ENCODE results near the gene PIK3C2G.

DNA sequence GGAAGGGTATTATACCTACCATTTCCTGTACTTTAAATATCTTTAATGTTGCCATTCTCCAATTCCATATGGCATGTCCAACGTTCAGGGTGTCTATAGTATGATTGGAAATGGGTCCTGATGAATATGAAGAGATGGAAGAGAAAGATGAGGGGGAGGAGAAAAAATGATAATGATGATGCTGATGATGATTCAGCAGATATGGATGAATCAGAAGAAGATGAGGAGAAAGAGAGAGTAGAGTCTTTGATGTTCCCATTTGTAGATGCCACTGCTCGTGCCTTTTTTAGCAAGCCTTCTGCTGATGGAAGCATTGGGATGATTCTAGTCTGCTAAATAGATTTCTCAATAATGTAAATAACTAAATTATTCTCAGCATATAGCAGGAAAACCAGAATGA, 163.5 kb downstream of the PIK3C2G start:
- TF ChIP-seq, protein P1, sequence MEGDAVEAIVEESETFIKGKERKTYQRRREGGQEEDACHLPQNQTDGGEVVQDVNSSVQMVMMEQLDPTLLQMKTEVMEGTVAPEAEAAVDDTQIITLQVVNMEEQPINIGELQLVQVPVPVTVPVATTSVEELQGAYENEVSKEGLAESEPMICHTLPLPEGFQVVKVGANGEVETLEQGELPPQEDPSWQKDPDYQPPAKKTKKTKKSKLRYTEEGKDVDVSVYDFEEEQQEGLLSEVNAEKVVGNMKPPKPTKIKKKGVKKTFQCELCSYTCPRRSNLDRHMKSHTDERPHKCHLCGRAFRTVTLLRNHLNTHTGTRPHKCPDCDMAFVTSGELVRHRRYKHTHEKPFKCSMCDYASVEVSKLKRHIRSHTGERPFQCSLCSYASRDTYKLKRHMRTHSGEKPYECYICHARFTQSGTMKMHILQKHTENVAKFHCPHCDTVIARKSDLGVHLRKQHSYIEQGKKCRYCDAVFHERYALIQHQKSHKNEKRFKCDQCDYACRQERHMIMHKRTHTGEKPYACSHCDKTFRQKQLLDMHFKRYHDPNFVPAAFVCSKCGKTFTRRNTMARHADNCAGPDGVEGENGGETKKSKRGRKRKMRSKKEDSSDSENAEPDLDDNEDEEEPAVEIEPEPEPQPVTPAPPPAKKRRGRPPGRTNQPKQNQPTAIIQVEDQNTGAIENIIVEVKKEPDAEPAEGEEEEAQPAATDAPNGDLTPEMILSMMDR (IDR thresholded peaks at IDR 0.05 in 2 of 3, conservative IDR thresholded peaks at IDR 0.05 in 1 of 3; ENCODE audit: control insufficient read depth in 2 of 3, extremely low read depth in 1 of 3, insufficient read depth in 1 of 3, low read depth in 3 of 3, low read length in 3 of 3) = no peak
- no peak for TF ChIP-seq MXI1 (IDR thresholded peaks at IDR 0.05; ENCODE audit: low read depth, low read length)
- no peak for TF ChIP-seq TCF3 (IDR thresholded peaks at IDR 0.05; ENCODE audit: borderline replicate concordance, insufficient read depth, low read depth, low read length)
- TF ChIP-seq YY1 (IDR thresholded peaks at IDR 0.05; ENCODE audit: low read depth, low read length) = no peak
- TF ChIP-seq EZH2 (IDR thresholded peaks at IDR 0.05; ENCODE audit: borderline replicate concordance, control insufficient read depth, low read depth, low read length) = no peak
- no peak for TF ChIP-seq EP300 (IDR thresholded peaks at IDR 0.05; ENCODE audit: borderline replicate concordance in 1 of 2, control insufficient read depth in 1 of 2, low read depth in 2 of 2, low read length in 2 of 2)
- no peak for TF ChIP-seq POLR2A (IDR thresholded peaks at IDR 0.05; ENCODE audit: low read depth, low read length)
- TF ChIP-seq REST (IDR thresholded peaks at IDR 0.05; ENCODE audit: low read depth, low read length) = no peak
- TF ChIP-seq BRCA1 (IDR thresholded peaks at IDR 0.05; ENCODE audit: low read depth, low read length) = no peak

Data from GM12878 (cell line).